C1 segment of cervical spinal cord (tissue), 14 donors: Measurements from ENCODE around the gene KLF13.

Source experiments
- DNase-seq, 14 donors: peaks; one replicate each; lab custom pipeline; 2025; lab: John Stamatoyannopoulos, UW

The KLF13 gene

GRCh38 chr15:31326156-31326874 lies at the start of gene KLF13:
Gene KLF13 (plus strand): TSS chr15:31326835. CDS start chr15:31327213, 378 bp downstream.
- DNase-seq: peak; percentile 91 to 100 (median 97)

GRCh38 chr15:31277335-31278060 lies 49.1 kb upstream of the KLF13 start:
- DNase-seq: no peak

GRCh38 chr15:31278061-31278445 lies 48.6 kb upstream of the KLF13 start:
- no peak for DNase-seq

GRCh38 chr15:31278544-31279220 lies 48.0 kb upstream of the KLF13 start:
- DNase-seq: no peak

GRCh38 chr15:31279221-31280045 lies 47.2 kb upstream of the KLF13 start:
- DNase-seq: peak in 1 of 14 donors; percentile 64

GRCh38 chr15:31280046-31280830 lies 46.4 kb upstream of the KLF13 start:
- DNase-seq: peak in 11 of 14 donors; percentile 68 to 95 (median 85)

GRCh38 chr15:31280831-31281216 lies 45.8 kb upstream of the KLF13 start:
- no peak for DNase-seq

GRCh38 chr15:31283043-31283442 lies 43.6 kb upstream of the KLF13 start:
- no peak for DNase-seq

GRCh38 chr15:31285772-31286261 lies 40.8 kb upstream of the KLF13 start:
- no peak for DNase-seq

GRCh38 chr15:31291048-31291578 lies 35.5 kb upstream of the KLF13 start:
- DNase-seq: no peak

- DNase-seq: peak in 3 of 14 donors; percentile 34 to 72 (median 66)
Measured at GRCh38 chr15:31292391-31293015, 34.1 kb upstream of the KLF13 start.

- DNase-seq: no peak
Measured at GRCh38 chr15:31293655-31294054, 33.0 kb upstream of the KLF13 start.

- DNase-seq: no peak
Measured at GRCh38 chr15:31294067-31294466, 32.6 kb upstream of the KLF13 start.

GRCh38 chr15:31295658-31296057 lies 31.0 kb upstream of the KLF13 start:
- no peak for DNase-seq

- no peak for DNase-seq
Measured at GRCh38 chr15:31296219-31296645, 30.4 kb upstream of the KLF13 start.

- DNase-seq: no peak
Measured at GRCh38 chr15:31296646-31297574, 29.7 kb upstream of the KLF13 start.

GRCh38 chr15:31297575-31298456 lies 28.8 kb upstream of the KLF13 start:
- no peak for DNase-seq

GRCh38 chr15:31298707-31299172 lies 27.9 kb upstream of the KLF13 start:
- no peak for DNase-seq
